ENCODE data around the gene PDK4.

GRCh38 chr7:95581467-95581866, 14.8 kb downstream of the PDK4 start:
- TF ChIP-seq, protein P1, sequence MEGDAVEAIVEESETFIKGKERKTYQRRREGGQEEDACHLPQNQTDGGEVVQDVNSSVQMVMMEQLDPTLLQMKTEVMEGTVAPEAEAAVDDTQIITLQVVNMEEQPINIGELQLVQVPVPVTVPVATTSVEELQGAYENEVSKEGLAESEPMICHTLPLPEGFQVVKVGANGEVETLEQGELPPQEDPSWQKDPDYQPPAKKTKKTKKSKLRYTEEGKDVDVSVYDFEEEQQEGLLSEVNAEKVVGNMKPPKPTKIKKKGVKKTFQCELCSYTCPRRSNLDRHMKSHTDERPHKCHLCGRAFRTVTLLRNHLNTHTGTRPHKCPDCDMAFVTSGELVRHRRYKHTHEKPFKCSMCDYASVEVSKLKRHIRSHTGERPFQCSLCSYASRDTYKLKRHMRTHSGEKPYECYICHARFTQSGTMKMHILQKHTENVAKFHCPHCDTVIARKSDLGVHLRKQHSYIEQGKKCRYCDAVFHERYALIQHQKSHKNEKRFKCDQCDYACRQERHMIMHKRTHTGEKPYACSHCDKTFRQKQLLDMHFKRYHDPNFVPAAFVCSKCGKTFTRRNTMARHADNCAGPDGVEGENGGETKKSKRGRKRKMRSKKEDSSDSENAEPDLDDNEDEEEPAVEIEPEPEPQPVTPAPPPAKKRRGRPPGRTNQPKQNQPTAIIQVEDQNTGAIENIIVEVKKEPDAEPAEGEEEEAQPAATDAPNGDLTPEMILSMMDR (IDR thresholded peaks at IDR 0.05) = no peak
- TF ChIP-seq POLR2AphosphoS5 (IDR thresholded peaks at IDR 0.05) = no peak

All from stomach (tissue), 4 donors.